Measurements from ENCODE around the gene AHSG. TPM values are rescaled to one million over a fixed set of nuclear protein-coding genes. Genes with fewer than 3 reads are reported as not detected.
"Not testable (repeated sequence)": the region's sequence is repeated elsewhere in the genome, so short reads cannot be mapped to it uniquely, and the experiment has no call there.

The AHSG gene
- polyA plus RNA-seq, 1 donor (not counting 4 experiments of a cell fraction or from before 2014, with no cell fraction given): 0.59 TPM

DNA sequence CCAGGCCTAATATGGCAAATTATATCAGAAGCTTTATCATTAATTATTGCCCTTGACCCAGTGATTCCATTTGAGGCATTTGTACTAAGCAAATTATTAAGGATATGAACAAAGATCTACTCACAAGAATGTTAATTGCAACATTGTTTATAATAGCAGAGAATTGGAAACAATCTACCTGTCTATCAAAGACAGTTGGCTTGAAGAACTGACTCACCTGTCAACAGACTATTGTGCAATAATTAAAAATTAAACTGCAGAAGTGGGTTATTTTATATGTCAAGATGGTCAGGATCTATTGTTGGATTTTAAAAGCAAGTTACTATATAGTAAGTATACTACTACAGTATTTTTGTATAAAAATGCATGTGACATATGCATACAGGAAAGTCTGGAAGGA lies 20.6 kb downstream of the AHSG start:
- Histone ChIP-seq H3K9ac (ENCODE audit: control insufficient read depth, extremely low read depth, insufficient read depth, low read length) (no peak overlapping the region), H3K4me3 (ENCODE audit: control insufficient read depth in 2 of 3, extremely low read depth in 1 of 3, insufficient read depth in 2 of 3, low read depth in 1 of 3, low read length in 3 of 3) (no peak overlapping the region), H3K4me1 (ENCODE audit: control insufficient read depth, extremely low read depth, insufficient read depth, low read length) (peaks cover 7% of the 10 kb centered on the region), H3K4me2 (ENCODE audit: control insufficient read depth, extremely low read depth, insufficient read depth, low read depth, low read length) (no peak overlapping the region), H3K27me3 (ENCODE audit: control insufficient read depth, extremely low read depth, insufficient read depth, low read length) (no peaks in the 10 kb centered on the region), H4K20me1 (ENCODE audit: control insufficient read depth, extremely low read depth, insufficient read depth, low read length) (no peaks in the 10 kb centered on the region), H3K9me3 (ENCODE audit: control insufficient read depth, low read depth, low read length) (no peaks in the 10 kb centered on the region), H3K36me3 (ENCODE audit: control insufficient read depth in 2 of 2, extremely low read depth in 1 of 2, insufficient read depth in 2 of 2, low read length in 2 of 2) (no peaks in the 10 kb centered on the region), H3K79me2 (ENCODE audit: control insufficient read depth, insufficient read depth, low read length) (no peaks in the 10 kb centered on the region), H2AFZ (ENCODE audit: control insufficient read depth, low read length) (no peak overlapping the region), H3K9me1 (ENCODE audit: control insufficient read depth, extremely low read depth, insufficient read depth, low read length) (no peaks in the 10 kb centered on the region), H3K27ac (ENCODE audit: control insufficient read depth, insufficient read depth, low read length) (no peak overlapping the region)
- dilution Hi-C loops (cut with MboI; ENCODE audit: extremely low pct_ligation_motif_present, low sequenced_read_pairs): no loop called here
- TF ChIP-seq, protein P1, sequence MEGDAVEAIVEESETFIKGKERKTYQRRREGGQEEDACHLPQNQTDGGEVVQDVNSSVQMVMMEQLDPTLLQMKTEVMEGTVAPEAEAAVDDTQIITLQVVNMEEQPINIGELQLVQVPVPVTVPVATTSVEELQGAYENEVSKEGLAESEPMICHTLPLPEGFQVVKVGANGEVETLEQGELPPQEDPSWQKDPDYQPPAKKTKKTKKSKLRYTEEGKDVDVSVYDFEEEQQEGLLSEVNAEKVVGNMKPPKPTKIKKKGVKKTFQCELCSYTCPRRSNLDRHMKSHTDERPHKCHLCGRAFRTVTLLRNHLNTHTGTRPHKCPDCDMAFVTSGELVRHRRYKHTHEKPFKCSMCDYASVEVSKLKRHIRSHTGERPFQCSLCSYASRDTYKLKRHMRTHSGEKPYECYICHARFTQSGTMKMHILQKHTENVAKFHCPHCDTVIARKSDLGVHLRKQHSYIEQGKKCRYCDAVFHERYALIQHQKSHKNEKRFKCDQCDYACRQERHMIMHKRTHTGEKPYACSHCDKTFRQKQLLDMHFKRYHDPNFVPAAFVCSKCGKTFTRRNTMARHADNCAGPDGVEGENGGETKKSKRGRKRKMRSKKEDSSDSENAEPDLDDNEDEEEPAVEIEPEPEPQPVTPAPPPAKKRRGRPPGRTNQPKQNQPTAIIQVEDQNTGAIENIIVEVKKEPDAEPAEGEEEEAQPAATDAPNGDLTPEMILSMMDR (optimal IDR thresholded peaks at IDR 0.05 in 1 of 3, IDR thresholded peaks at IDR 0.05 in 1 of 3, conservative IDR thresholded peaks at IDR 0.05 in 1 of 3; ENCODE audit: extremely low read depth in 1 of 3, insufficient read depth in 2 of 3, low read length in 3 of 3): no peak
- TF ChIP-seq EZH2 (IDR thresholded peaks at IDR 0.05; ENCODE audit: low read length): no peak
- no peak for FAIRE-seq
- no peak for DNase-seq (ENCODE audit: low read depth, low spot score)

DNA sequence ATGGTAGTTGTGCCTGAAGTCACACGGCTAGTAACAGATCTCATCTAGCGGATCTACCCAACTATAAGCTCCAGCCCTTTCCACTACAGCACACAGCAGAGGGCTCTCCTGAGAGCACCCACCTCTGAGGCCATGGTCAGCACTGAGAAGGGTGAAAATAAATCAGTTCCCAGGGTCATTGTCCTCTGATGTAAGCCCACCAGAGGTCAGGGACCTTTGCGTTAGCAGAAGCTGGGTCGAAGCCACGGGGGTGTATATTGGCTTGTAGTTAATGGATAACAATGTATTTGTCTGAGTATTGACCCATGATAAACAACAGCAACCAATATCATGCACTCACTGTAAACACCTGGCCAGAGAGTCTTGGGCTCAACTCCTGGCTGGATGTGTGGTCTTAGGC lies 21.3 kb downstream of the AHSG start:
- H3K9ac ChIP-seq (ENCODE audit: control insufficient read depth, extremely low read depth, insufficient read depth, low read length); H3K27ac ChIP-seq (ENCODE audit: control insufficient read depth, insufficient read depth, low read length); H3K9me1 ChIP-seq (ENCODE audit: control insufficient read depth, extremely low read depth, insufficient read depth, low read length); H4K20me1 ChIP-seq (ENCODE audit: control insufficient read depth, extremely low read depth, insufficient read depth, low read length); H3K9me3 ChIP-seq (ENCODE audit: control insufficient read depth, low read depth, low read length); H2AFZ ChIP-seq (ENCODE audit: control insufficient read depth, low read length); H3K27me3 ChIP-seq (ENCODE audit: control insufficient read depth, extremely low read depth, insufficient read depth, low read length); H3K4me3 ChIP-seq (ENCODE audit: control insufficient read depth in 2 of 3, extremely low read depth in 1 of 3, insufficient read depth in 2 of 3, low read depth in 1 of 3, low read length in 3 of 3); H3K4me2 ChIP-seq (ENCODE audit: control insufficient read depth, extremely low read depth, insufficient read depth, low read depth, low read length); H3K36me3 ChIP-seq (ENCODE audit: control insufficient read depth in 2 of 2, extremely low read depth in 1 of 2, insufficient read depth in 2 of 2, low read length in 2 of 2); FAIRE-seq; dilution Hi-C loops (cut with MboI; ENCODE audit: extremely low pct_ligation_motif_present, low sequenced_read_pairs); DNase-seq (ENCODE audit: low read depth, low spot score); H3K4me1 ChIP-seq (ENCODE audit: control insufficient read depth, extremely low read depth, insufficient read depth, low read length); H3K79me2 ChIP-seq (ENCODE audit: control insufficient read depth, insufficient read depth, low read length): not testable (repeated sequence)

DNA sequence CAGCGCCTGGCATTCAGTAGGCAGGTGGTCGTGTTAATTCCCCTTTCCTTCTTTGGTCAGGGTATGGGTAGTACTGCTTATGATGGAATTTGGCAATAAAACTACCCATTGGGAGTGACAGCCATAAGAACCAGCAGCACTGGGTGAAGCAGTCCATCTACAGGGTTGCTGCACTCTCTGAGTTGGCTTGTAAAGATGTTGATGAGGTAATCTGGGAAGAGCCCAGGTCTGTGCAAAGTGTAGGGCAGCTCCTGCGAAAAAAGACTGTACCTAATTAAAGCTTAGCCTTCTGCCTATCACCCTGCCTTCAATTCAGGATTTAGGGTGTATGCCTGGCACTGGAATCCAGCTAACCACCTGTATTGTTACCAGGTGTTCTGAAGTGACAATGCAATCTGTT lies 22.7 kb downstream of the AHSG start:
- DNase-seq (ENCODE audit: low read depth, low spot score) (no peak), FAIRE-seq (no peak)
- Histone ChIP-seq H3K27ac (ENCODE audit: control insufficient read depth, insufficient read depth, low read length) (no peak overlapping the region), H3K4me3 (ENCODE audit: control insufficient read depth in 2 of 3, extremely low read depth in 1 of 3, insufficient read depth in 2 of 3, low read depth in 1 of 3, low read length in 3 of 3) (no peak overlapping the region), H3K36me3 (ENCODE audit: control insufficient read depth in 2 of 2, extremely low read depth in 1 of 2, insufficient read depth in 2 of 2, low read length in 2 of 2) (no peaks in the 10 kb centered on the region), H3K9me1 (ENCODE audit: control insufficient read depth, extremely low read depth, insufficient read depth, low read length) (no peaks in the 10 kb centered on the region), H3K4me2 (ENCODE audit: control insufficient read depth, extremely low read depth, insufficient read depth, low read depth, low read length) (no peak overlapping the region), H3K9me3 (ENCODE audit: control insufficient read depth, low read depth, low read length) (no peaks in the 10 kb centered on the region), H2AFZ (ENCODE audit: control insufficient read depth, low read length) (no peak overlapping the region), H3K79me2 (ENCODE audit: control insufficient read depth, insufficient read depth, low read length) (no peaks in the 10 kb centered on the region), H3K4me1 (ENCODE audit: control insufficient read depth, extremely low read depth, insufficient read depth, low read length) (peaks cover 21% of the 10 kb centered on the region), H4K20me1 (ENCODE audit: control insufficient read depth, extremely low read depth, insufficient read depth, low read length) (no peaks in the 10 kb centered on the region), H3K9ac (ENCODE audit: control insufficient read depth, extremely low read depth, insufficient read depth, low read length) (no peak overlapping the region), H3K27me3 (ENCODE audit: control insufficient read depth, extremely low read depth, insufficient read depth, low read length) (no peaks in the 10 kb centered on the region)
- dilution Hi-C loops (cut with MboI; ENCODE audit: extremely low pct_ligation_motif_present, low sequenced_read_pairs): no loop called here
- TF ChIP-seq EZH2 (IDR thresholded peaks at IDR 0.05; ENCODE audit: low read length): no peak
- TF ChIP-seq, protein P1 (optimal IDR thresholded peaks at IDR 0.05 in 1 of 3, IDR thresholded peaks at IDR 0.05 in 1 of 3, conservative IDR thresholded peaks at IDR 0.05 in 1 of 3; ENCODE audit: extremely low read depth in 1 of 3, insufficient read depth in 2 of 3, low read length in 3 of 3): no peak

All from keratinocyte (primary cell).